DOHH2 (cell line): Measurements from ENCODE around the gene ADAMTS8.

ENCODE experiments used
- H3F3A ChIP-seq: fragments of 200-600 bp; sonication (generic), shearing (Covaris generic); 2 replicates; pipeline ENCODE4 v1.6.0; 2016; ENCODE audit warnings: antibody characterized with exemption, mild to moderate bottlenecking; ENCODE audit not compliant: control insufficient read depth, insufficient read depth
- H3K27ac ChIP-seq: fragments of 200-600 bp; sonication (generic); 2 replicates; pipeline ENCODE4 v1.5.1; 2014; ENCODE audit warnings: low read depth, mild to moderate bottlenecking, low read length, moderate library complexity
- H3K27me3 ChIP-seq: fragments of 200-600 bp; sonication (generic); 2 replicates; pipeline ENCODE4 v1.6.1; 2014; ENCODE audit warnings: mild to moderate bottlenecking, low read length, mixed read lengths; ENCODE audit not compliant: control insufficient read depth
- H3K36me3 ChIP-seq: fragments of 200-600 bp; sonication (generic); 2 replicates; pipeline ENCODE4 v1.6.1; 2014; ENCODE audit warnings: mild to moderate bottlenecking, low read length, moderate library complexity, mixed read lengths; ENCODE audit not compliant: control insufficient read depth
- H3K4me1 ChIP-seq: fragments of 200-600 bp; sonication (generic); 2 replicates; pipeline ENCODE4 v1.6.1; 2014; ENCODE audit warnings: mild to moderate bottlenecking, low read length, mixed read lengths; ENCODE audit not compliant: control insufficient read depth
- H3K4me2 ChIP-seq: fragments of 200-600 bp; sonication (generic); 2 replicates; pipeline ENCODE4 v1.6.0; 2014; ENCODE audit warnings: mild to moderate bottlenecking, low read length, moderate library complexity
- H3K4me3 ChIP-seq: fragments of 200-600 bp; sonication (generic); 2 replicates; pipeline ENCODE4 v1.5.1; 2014; ENCODE audit warnings: mild to moderate bottlenecking, low read length, mixed read lengths
- H3K79me2 ChIP-seq: fragments of 200-600 bp; sonication (generic); 2 replicates; pipeline ENCODE4 v1.6.1; 2014; ENCODE audit warnings: mild to moderate bottlenecking, low read length, mixed read lengths; ENCODE audit not compliant: control insufficient read depth
- H3K9me2 ChIP-seq: fragments of 200-600 bp; sonication (generic); replicated peaks from 2 replicates; pipeline ENCODE4 v1.6.1; 2014; ENCODE audit warnings: mild to moderate bottlenecking, low read length, mixed read lengths; ENCODE audit not compliant: control insufficient read depth
- H3K9me3 ChIP-seq: fragments of 200-600 bp; sonication (generic); 2 replicates; pipeline ENCODE4 v1.6.1; 2014; ENCODE audit warnings: antibody characterized with exemption, low read length, mixed read lengths; ENCODE audit not compliant: control insufficient read depth, insufficient read depth
- H4K20me1 ChIP-seq: fragments of 200-600 bp; sonication (generic); 2 replicates; pipeline ENCODE4 v1.6.0; 2014; ENCODE audit warnings: low read depth, mild to moderate bottlenecking, antibody characterized with exemption, low read length, moderate library complexity; ENCODE audit not compliant: control insufficient read depth, insufficient read depth
- EZH2phosphoT487 ChIP-seq: fragments of 200-600 bp; sonication (generic); IDR thresholded peaks from 2 replicates; pipeline ENCODE4 v1.6.1; 2017; ENCODE audit warnings: borderline replicate concordance, mild to moderate bottlenecking, antibody characterized with exemption, low read length, moderate library complexity, mixed read lengths
- TF ChIP-seq, protein P1 (sequence below): fragments of 200-600 bp; sonication (generic); IDR thresholded peaks from one replicate; pipeline ENCODE4 v1.5.1; 2014; ENCODE audit warnings: antibody characterized with exemption, mild to moderate bottlenecking, low read depth, low read length; ENCODE audit not compliant: poor library complexity, severe bottlenecking

The ADAMTS8 gene

DNA sequence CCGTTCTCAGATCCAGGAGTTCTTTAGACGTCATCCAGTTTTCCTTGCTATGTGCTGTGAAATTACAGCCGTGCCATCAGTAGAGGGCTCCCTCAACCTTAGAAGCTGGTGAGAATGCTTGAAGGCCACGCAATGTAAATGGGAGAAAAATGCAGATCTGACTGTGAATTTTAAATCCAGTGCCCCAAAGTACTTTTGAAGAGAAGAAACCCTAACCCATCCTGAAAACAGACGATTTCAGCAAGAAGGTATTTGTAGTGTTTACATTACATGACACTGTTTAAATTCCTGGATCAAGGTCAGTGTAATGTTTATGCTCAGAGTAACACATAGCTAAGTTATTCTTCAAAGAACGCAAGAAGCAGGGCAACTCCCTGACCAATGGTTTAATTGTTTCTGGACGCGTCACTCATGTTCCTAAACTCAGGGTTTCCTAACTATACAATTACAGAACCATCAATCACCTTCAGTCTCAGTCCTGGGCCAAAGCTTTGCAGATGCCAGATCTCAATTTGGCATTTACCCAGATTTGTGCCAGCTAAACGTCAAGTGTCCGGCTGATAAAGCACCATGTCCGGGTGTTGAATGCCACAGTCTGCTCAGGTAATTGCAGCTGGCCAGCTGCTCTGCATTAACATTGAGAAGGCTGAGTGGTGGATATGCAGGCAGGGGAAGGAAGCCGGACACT lies 38.2 kb downstream of the ADAMTS8 start:
- TF ChIP-seq EZH2phosphoT487 = no peak
- TF ChIP-seq, protein P1, sequence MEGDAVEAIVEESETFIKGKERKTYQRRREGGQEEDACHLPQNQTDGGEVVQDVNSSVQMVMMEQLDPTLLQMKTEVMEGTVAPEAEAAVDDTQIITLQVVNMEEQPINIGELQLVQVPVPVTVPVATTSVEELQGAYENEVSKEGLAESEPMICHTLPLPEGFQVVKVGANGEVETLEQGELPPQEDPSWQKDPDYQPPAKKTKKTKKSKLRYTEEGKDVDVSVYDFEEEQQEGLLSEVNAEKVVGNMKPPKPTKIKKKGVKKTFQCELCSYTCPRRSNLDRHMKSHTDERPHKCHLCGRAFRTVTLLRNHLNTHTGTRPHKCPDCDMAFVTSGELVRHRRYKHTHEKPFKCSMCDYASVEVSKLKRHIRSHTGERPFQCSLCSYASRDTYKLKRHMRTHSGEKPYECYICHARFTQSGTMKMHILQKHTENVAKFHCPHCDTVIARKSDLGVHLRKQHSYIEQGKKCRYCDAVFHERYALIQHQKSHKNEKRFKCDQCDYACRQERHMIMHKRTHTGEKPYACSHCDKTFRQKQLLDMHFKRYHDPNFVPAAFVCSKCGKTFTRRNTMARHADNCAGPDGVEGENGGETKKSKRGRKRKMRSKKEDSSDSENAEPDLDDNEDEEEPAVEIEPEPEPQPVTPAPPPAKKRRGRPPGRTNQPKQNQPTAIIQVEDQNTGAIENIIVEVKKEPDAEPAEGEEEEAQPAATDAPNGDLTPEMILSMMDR = peak; percentile 23

DNA sequence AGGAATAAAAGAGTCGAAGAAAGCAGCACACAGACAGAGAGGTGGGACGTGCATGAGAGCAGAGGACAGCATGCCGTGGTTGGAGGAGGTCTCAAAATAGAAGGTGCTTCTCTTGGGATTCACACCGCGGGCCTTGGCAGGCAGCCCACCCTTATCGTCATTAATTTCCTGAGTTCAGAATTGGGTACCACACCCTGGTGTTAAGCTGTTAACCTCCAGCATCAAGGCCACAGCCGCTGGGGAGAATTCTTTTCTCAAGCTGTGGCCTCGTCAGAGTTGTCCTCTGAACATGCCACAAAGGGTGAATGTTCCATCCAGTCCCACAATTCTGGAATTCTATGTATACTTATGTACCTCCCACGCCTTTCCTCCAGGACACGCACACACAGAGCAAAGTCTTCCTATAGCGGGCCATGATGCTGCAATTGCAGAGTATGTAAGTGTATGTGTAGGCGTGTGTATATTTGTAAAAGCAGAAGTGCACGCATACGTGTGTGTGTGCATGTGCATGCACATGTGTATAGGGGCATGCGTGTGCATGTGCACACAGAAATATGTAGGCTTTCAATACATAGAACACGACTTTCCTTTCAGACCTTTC lies 39.0 kb downstream of the ADAMTS8 start:
- TF ChIP-seq EZH2phosphoT487 = no peak
- TF ChIP-seq, protein P1 = no peak
- H3K79me2 ChIP-seq = no peaks in the 10 kb centered on the region
- H3K27ac ChIP-seq = no peak overlapping the region
- no peaks in the 10 kb centered on the region for H3K36me3 ChIP-seq
- no peak overlapping the region for H3K4me3 ChIP-seq
- H3K9me2 ChIP-seq = no peaks in the 10 kb centered on the region
- no peaks in the 10 kb centered on the region for H3K4me1 ChIP-seq
- no peaks in the 10 kb centered on the region for H4K20me1 ChIP-seq
- H3K4me2 ChIP-seq = no peak overlapping the region
- H3K27me3 ChIP-seq = peaks cover 16% of the 10 kb centered on the region
- no peaks in the 10 kb centered on the region for H3F3A ChIP-seq
- no peaks in the 10 kb centered on the region for H3K9me3 ChIP-seq

More for the DNA sequence above, 38.2 kb downstream of the ADAMTS8 start:
- Histone ChIP-seq H3F3A (no peaks in the 10 kb centered on the region), H3K27ac (no peak overlapping the region), H3K9me2 (no peaks in the 10 kb centered on the region), H4K20me1 (no peaks in the 10 kb centered on the region), H3K79me2 (no peaks in the 10 kb centered on the region), H3K9me3 (no peaks in the 10 kb centered on the region), H3K36me3 (no peaks in the 10 kb centered on the region), H3K4me2 (no peak overlapping the region), H3K27me3 (peaks cover 16% of the 10 kb centered on the region), H3K4me3 (no peak overlapping the region), H3K4me1 (no peaks in the 10 kb centered on the region)

DNA sequence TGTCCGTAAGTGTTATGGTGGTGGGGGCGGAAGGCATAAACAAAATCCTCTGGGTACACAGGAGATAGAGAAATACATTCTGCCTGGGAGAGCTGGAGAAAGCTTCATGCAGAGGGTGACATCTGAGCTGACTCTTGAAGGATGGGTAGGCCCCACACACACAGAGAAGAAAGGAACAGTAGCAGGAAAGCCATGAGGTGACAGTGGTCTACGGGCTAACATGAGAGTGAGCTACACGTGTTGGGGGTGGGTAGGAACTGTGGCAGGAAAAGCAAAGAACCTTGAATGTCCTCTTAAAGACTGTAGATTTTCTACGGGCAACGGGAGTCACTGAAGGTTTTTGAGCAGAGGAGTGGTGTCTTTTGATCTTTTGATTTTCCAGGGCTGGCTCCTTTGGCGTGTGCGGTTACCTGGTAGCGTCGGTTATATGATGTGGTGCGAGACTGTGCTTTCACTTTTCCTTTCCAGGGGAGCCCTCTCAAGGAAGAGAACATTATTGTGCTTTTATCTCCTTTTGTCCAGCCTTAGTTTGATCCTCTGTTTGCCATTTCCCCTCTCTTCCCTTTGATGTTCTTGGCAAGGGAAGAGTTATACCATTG lies 39.7 kb downstream of the ADAMTS8 start:
- Histone ChIP-seq H3K27me3 (peaks cover 18% of the 10 kb centered on the region), H3K4me2 (no peak overlapping the region), H3K4me3 (no peak overlapping the region), H3K9me3 (no peaks in the 10 kb centered on the region), H3K27ac (no peak overlapping the region), H3K4me1 (no peaks in the 10 kb centered on the region), H4K20me1 (no peaks in the 10 kb centered on the region), H3K36me3 (no peaks in the 10 kb centered on the region), H3K79me2 (no peaks in the 10 kb centered on the region), H3F3A (no peaks in the 10 kb centered on the region), H3K9me2 (no peaks in the 10 kb centered on the region)
- TF ChIP-seq, protein P1 = no peak
- TF ChIP-seq EZH2phosphoT487 = no peak
